Measurements from ENCODE around the gene TBX1. TPM values are rescaled to one million over a fixed set of nuclear protein-coding genes. Genes with fewer than 3 reads are reported as not detected.
"Not testable (repeated sequence)": the region's sequence is repeated elsewhere in the genome, so short reads cannot be mapped to it uniquely, and the experiment has no call there.

The TBX1 gene
- polyA plus RNA-seq, 1 donor (not counting 4 experiments of a cell fraction or from before 2014, with no cell fraction given): 0.10 TPM

DNA sequence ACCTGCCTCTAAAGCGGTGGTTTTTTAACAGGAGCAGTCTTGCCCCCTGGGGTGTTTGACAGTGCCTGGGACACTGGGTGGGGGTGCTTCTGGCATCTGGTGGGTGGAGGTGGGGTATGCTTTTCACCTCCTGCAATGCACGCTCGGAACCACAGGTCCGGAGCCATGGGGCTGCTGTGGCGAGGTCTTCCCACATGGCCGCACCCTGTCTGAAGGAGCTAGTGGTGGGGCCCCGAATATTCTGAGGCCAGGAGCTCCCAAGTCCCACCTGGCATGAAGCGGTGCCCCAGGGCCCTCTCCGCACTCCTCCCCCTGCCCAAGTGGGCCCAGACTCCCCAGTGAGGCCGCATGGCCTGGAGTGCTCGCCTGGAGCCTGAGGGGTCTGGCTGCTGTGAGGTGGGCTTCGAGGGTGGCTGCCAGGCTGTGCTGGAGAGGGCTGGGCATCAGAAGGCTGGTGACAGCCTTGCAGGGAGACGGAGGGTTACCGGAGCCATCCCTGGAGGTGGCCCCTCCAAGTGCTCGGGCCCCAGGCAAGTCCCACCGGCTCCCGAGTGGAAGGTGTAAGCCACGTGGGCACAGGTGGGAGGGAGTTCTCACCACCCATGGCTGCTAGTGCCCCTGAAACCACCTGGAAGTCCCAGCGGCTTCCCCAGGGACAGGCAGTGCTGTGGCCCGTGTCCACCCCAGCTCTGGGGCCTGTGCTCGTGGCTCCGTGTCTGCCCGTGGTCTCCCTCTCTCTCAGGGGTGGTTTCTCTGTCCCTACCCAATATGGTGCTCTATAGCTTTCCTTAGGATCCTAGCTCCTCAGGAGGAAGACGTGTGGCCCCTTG, 15.1 kb downstream of the TBX1 start:
- no peak overlapping the region for H3K9ac ChIP-seq (ENCODE audit: control insufficient read depth, extremely low read depth, insufficient read depth, low read length)
- no peak overlapping the region for H3K4me3 ChIP-seq (ENCODE audit: control insufficient read depth in 2 of 3, extremely low read depth in 1 of 3, insufficient read depth in 2 of 3, low read depth in 1 of 3, low read length in 3 of 3)
- H3K27ac ChIP-seq (ENCODE audit: control insufficient read depth, insufficient read depth, low read length): no peak overlapping the region
- no peaks in the 10 kb centered on the region for H3K9me3 ChIP-seq (ENCODE audit: control insufficient read depth, low read depth, low read length)
- H3K9me1 ChIP-seq (ENCODE audit: control insufficient read depth, extremely low read depth, insufficient read depth, low read length): no peaks in the 10 kb centered on the region
- H3K4me1 ChIP-seq (ENCODE audit: control insufficient read depth, extremely low read depth, insufficient read depth, low read length): no peaks in the 10 kb centered on the region
- H2AFZ ChIP-seq (ENCODE audit: control insufficient read depth, low read length): no peak overlapping the region
- FAIRE-seq (no peak), DNase-seq (ENCODE audit: low read depth, low spot score) (no peak)
- dilution Hi-C loops (cut with MboI; ENCODE audit: extremely low pct_ligation_motif_present, low sequenced_read_pairs): no loop called here
- no peaks in the 10 kb centered on the region for H3K79me2 ChIP-seq (ENCODE audit: control insufficient read depth, insufficient read depth, low read length)
- no peak overlapping the region for H3K4me2 ChIP-seq (ENCODE audit: control insufficient read depth, extremely low read depth, insufficient read depth, low read depth, low read length)
- no peak for TF ChIP-seq EZH2 (IDR thresholded peaks at IDR 0.05; ENCODE audit: low read length)
- TF ChIP-seq, protein P1, sequence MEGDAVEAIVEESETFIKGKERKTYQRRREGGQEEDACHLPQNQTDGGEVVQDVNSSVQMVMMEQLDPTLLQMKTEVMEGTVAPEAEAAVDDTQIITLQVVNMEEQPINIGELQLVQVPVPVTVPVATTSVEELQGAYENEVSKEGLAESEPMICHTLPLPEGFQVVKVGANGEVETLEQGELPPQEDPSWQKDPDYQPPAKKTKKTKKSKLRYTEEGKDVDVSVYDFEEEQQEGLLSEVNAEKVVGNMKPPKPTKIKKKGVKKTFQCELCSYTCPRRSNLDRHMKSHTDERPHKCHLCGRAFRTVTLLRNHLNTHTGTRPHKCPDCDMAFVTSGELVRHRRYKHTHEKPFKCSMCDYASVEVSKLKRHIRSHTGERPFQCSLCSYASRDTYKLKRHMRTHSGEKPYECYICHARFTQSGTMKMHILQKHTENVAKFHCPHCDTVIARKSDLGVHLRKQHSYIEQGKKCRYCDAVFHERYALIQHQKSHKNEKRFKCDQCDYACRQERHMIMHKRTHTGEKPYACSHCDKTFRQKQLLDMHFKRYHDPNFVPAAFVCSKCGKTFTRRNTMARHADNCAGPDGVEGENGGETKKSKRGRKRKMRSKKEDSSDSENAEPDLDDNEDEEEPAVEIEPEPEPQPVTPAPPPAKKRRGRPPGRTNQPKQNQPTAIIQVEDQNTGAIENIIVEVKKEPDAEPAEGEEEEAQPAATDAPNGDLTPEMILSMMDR (optimal IDR thresholded peaks at IDR 0.05 in 1 of 3, IDR thresholded peaks at IDR 0.05 in 1 of 3, conservative IDR thresholded peaks at IDR 0.05 in 1 of 3; ENCODE audit: extremely low read depth in 1 of 3, insufficient read depth in 2 of 3, low read length in 3 of 3): no peak
- H4K20me1 ChIP-seq (ENCODE audit: control insufficient read depth, extremely low read depth, insufficient read depth, low read length): no peaks in the 10 kb centered on the region
- H3K27me3 ChIP-seq (ENCODE audit: control insufficient read depth, extremely low read depth, insufficient read depth, low read length): no peaks in the 10 kb centered on the region
- H3K36me3 ChIP-seq (ENCODE audit: control insufficient read depth in 2 of 2, extremely low read depth in 1 of 2, insufficient read depth in 2 of 2, low read length in 2 of 2): no peaks in the 10 kb centered on the region

GRCh38 chr22:19776433-19777031, 16.0 kb downstream of the TBX1 start:
- DNase-seq (ENCODE audit: low read depth, low spot score) (no peak), FAIRE-seq (no peak)
- TF ChIP-seq, protein P1 (optimal IDR thresholded peaks at IDR 0.05 in 1 of 3, IDR thresholded peaks at IDR 0.05 in 1 of 3, conservative IDR thresholded peaks at IDR 0.05 in 1 of 3; ENCODE audit: extremely low read depth in 1 of 3, insufficient read depth in 2 of 3, low read length in 3 of 3): no peak
- TF ChIP-seq EZH2 (IDR thresholded peaks at IDR 0.05; ENCODE audit: low read length): no peak
- Histone ChIP-seq H3K4me3 (ENCODE audit: control insufficient read depth in 2 of 3, extremely low read depth in 1 of 3, insufficient read depth in 2 of 3, low read depth in 1 of 3, low read length in 3 of 3) (no peak overlapping the region), H3K79me2 (ENCODE audit: control insufficient read depth, insufficient read depth, low read length) (no peaks in the 10 kb centered on the region), H3K4me2 (ENCODE audit: control insufficient read depth, extremely low read depth, insufficient read depth, low read depth, low read length) (no peak overlapping the region), H2AFZ (ENCODE audit: control insufficient read depth, low read length) (no peak overlapping the region), H3K27me3 (ENCODE audit: control insufficient read depth, extremely low read depth, insufficient read depth, low read length) (no peaks in the 10 kb centered on the region), H3K4me1 (ENCODE audit: control insufficient read depth, extremely low read depth, insufficient read depth, low read length) (no peaks in the 10 kb centered on the region), H3K36me3 (ENCODE audit: control insufficient read depth in 2 of 2, extremely low read depth in 1 of 2, insufficient read depth in 2 of 2, low read length in 2 of 2) (no peaks in the 10 kb centered on the region), H4K20me1 (ENCODE audit: control insufficient read depth, extremely low read depth, insufficient read depth, low read length) (no peaks in the 10 kb centered on the region), H3K9me1 (ENCODE audit: control insufficient read depth, extremely low read depth, insufficient read depth, low read length) (no peaks in the 10 kb centered on the region), H3K9me3 (ENCODE audit: control insufficient read depth, low read depth, low read length) (no peaks in the 10 kb centered on the region), H3K27ac (ENCODE audit: control insufficient read depth, insufficient read depth, low read length) (no peak overlapping the region), H3K9ac (ENCODE audit: control insufficient read depth, extremely low read depth, insufficient read depth, low read length) (no peak overlapping the region)
- dilution Hi-C loops (cut with MboI; ENCODE audit: extremely low pct_ligation_motif_present, low sequenced_read_pairs): no loop called here

DNA sequence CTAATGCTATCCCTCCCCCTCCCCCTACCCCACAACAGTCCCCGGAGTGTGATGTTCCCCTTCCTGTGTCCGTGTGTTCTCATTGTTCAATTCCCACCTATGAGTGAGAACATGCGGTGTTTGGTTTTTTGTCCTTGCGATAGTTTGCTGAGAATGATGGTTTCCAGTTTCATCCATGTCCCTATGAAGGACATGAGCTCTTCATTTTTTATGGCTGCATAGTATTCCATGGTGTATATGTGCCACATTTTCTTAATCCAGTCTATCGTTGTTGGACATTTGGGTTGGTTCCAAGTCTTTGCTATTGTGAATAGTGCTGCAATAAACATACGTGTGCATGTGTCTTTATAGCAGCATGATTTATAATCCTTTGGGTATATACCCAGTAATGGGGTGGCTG, 16.6 kb downstream of the TBX1 start:
- H3K27ac ChIP-seq (ENCODE audit: control insufficient read depth, insufficient read depth, low read length); H3K4me3 ChIP-seq (ENCODE audit: control insufficient read depth in 2 of 3, extremely low read depth in 1 of 3, insufficient read depth in 2 of 3, low read depth in 1 of 3, low read length in 3 of 3); H3K79me2 ChIP-seq (ENCODE audit: control insufficient read depth, insufficient read depth, low read length); H3K9ac ChIP-seq (ENCODE audit: control insufficient read depth, extremely low read depth, insufficient read depth, low read length); DNase-seq (ENCODE audit: low read depth, low spot score); dilution Hi-C loops (cut with MboI; ENCODE audit: extremely low pct_ligation_motif_present, low sequenced_read_pairs); H3K4me1 ChIP-seq (ENCODE audit: control insufficient read depth, extremely low read depth, insufficient read depth, low read length); H3K27me3 ChIP-seq (ENCODE audit: control insufficient read depth, extremely low read depth, insufficient read depth, low read length); FAIRE-seq; H4K20me1 ChIP-seq (ENCODE audit: control insufficient read depth, extremely low read depth, insufficient read depth, low read length); H3K9me3 ChIP-seq (ENCODE audit: control insufficient read depth, low read depth, low read length); H3K9me1 ChIP-seq (ENCODE audit: control insufficient read depth, extremely low read depth, insufficient read depth, low read length); H3K36me3 ChIP-seq (ENCODE audit: control insufficient read depth in 2 of 2, extremely low read depth in 1 of 2, insufficient read depth in 2 of 2, low read length in 2 of 2); H2AFZ ChIP-seq (ENCODE audit: control insufficient read depth, low read length); H3K4me2 ChIP-seq (ENCODE audit: control insufficient read depth, extremely low read depth, insufficient read depth, low read depth, low read length): not testable (repeated sequence)

All from keratinocyte (primary cell).